ENCODE data around the gene GSTK1.

GRCh38 chr7:143290293-143290692, 27.1 kb downstream of the GSTK1 start:
- no peak for TF ChIP-seq CTCF (IDR thresholded peaks at IDR 0.05)
- TF ChIP-seq POLR2AphosphoS5 (IDR thresholded peaks at IDR 0.05): no peak
- no peak for TF ChIP-seq EP300 (IDR thresholded peaks at IDR 0.05)
- TF ChIP-seq POLR2A (IDR thresholded peaks at IDR 0.05): no peak

Data from stomach (tissue), 4 donors.